GM12801 (cell line): ENCODE data around the gene FLNC.

ENCODE experiments used
- CTCF ChIP-seq: IDR thresholded peaks from one replicate; pipeline ENCODE4 v1.5.1; 2011; ENCODE audit warnings: control low read depth; ENCODE audit not compliant: insufficient read length; ENCODE audit errors: extremely low read depth

FLNC gene

GRCh38 chr7:128842674-128843641, 12.8 kb downstream of the FLNC start:
- TF ChIP-seq CTCF = no peak

- TF ChIP-seq CTCF = no peak
These were observed 13.9 kb downstream of the FLNC start for GRCh38 chr7:128843938-128844621.

- no peak for TF ChIP-seq CTCF
These were observed 14.6 kb downstream of the FLNC start for GRCh38 chr7:128844777-128845311.

- no peak for TF ChIP-seq CTCF
These were observed 15.3 kb downstream of the FLNC start for GRCh38 chr7:128845475-128845874.

DNA sequence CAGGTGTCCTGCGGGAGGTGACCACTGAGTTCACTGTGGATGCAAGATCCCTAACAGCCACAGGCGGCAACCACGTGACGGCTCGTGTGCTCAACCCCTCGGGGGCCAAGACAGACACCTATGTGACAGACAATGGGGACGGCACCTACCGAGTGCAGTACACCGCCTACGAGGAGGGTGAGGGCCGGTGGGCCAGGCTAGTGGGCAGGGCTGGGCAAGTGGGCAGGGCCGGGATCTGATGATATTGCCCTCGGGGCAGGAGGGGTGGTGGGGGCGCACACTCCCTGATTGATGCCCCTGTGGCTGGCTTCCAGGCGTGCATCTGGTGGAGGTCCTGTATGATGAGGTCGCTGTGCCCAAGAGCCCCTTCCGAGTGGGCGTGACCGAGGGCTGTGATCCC, 15.8 kb downstream of the FLNC start:
- TF ChIP-seq CTCF = no peak

DNA sequence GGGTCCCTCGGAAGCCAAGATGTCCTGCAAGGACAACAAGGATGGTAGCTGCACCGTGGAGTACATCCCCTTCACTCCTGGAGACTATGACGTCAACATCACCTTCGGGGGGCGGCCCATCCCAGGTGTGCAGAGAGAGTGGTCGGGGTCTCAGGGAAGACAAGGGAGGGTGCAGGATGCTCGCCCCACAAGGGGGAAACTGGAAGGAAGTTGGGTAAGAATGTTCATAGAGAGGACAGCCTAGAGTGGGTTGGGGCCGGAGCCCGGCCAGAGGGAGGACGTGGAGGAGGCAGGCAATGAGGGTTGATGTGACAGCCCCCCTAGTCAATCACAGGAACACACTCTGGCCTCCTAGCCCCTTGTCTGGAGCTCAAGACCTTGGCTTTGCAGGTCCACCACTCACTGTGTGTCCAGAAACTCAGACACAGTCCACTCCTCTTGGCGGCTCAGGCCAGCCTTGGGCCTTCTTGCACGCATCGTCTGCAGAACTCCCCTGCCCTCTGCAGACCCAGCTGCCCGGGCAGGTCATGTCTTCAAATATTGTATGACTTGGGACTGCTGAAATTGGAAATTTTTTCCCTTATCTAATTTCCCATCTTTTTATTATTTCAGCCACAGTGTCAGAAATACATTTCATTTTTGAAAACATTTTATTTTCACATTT, 16.7 kb downstream of the FLNC start:
- TF ChIP-seq CTCF = no peak

DNA sequence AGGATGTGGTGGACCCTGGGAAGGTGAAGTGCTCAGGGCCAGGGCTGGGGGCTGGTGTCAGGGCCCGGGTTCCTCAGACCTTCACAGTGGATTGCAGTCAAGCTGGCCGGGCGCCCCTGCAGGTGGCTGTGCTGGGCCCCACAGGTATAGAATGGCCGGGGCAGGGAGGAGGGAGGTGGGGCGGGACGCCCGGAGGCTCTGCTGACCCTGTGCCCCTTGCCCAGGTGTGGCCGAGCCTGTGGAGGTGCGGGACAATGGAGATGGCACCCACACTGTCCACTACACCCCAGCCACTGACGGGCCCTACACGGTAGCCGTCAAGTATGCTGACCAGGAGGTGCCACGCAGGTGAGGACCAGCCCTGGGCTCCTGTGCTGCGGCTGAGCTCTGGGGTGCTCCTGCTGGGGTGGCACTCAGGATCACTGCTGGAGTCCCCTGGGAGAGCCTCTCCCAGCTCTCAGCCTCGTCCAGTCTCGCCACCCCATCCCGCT, 17.6 kb downstream of the FLNC start:
- TF ChIP-seq CTCF = no peak
